Measurements from ENCODE around the gene SSU72.

Gene SSU72

GRCh38 chr1:1618396-1619068 lies 43.9 kb upstream of the SSU72 start:
- TF ChIP-seq CTCF (conservative IDR thresholded peaks at IDR 0.05; ENCODE audit: low read depth, low read length), result no peak
- H2AFZ ChIP-seq (ENCODE audit: low read depth), result no peak overlapping the region
- no peak overlapping the region for H3K4me3 ChIP-seq (IDR thresholded peaks at IDR 0.05; ENCODE audit: insufficient read depth, low read depth, low read length)
- H3K4me1 ChIP-seq (ENCODE audit: low read depth, poor library complexity, severe bottlenecking), result peaks cover 16% of the 10 kb centered on the region
- no peaks in the 10 kb centered on the region for H3K36me3 ChIP-seq (ENCODE audit: insufficient read depth)
- no peak overlapping the region for H3K4me2 ChIP-seq
- no peak overlapping the region for H3K9ac ChIP-seq
- H4K20me1 ChIP-seq (ENCODE audit: insufficient read depth), result no peaks in the 10 kb centered on the region
- H3K79me2 ChIP-seq (ENCODE audit: insufficient read depth, low read depth), result no peaks in the 10 kb centered on the region
- H3K27me3 ChIP-seq (ENCODE audit: insufficient read depth, low read depth), result no peaks in the 10 kb centered on the region
- no peak overlapping the region for H3K27ac ChIP-seq

GRCh38 chr1:1617925-1618324 lies 43.3 kb upstream of the SSU72 start:
- Histone ChIP-seq H3K9ac (no peak overlapping the region), H3K27ac (no peak overlapping the region), H2AFZ (ENCODE audit: low read depth) (no peak overlapping the region), H3K79me2 (ENCODE audit: insufficient read depth, low read depth) (no peaks in the 10 kb centered on the region), H3K4me1 (ENCODE audit: low read depth, poor library complexity, severe bottlenecking) (peaks cover 16% of the 10 kb centered on the region), H3K4me2 (no peak overlapping the region), H4K20me1 (ENCODE audit: insufficient read depth) (no peaks in the 10 kb centered on the region), H3K27me3 (ENCODE audit: insufficient read depth, low read depth) (no peaks in the 10 kb centered on the region), H3K36me3 (ENCODE audit: insufficient read depth) (no peaks in the 10 kb centered on the region), H3K4me3 (IDR thresholded peaks at IDR 0.05; ENCODE audit: insufficient read depth, low read depth, low read length) (no peak overlapping the region)
- no peak for TF ChIP-seq CTCF (conservative IDR thresholded peaks at IDR 0.05; ENCODE audit: low read depth, low read length)

- Histone ChIP-seq H4K20me1 (ENCODE audit: insufficient read depth) (no peaks in the 10 kb centered on the region), H3K27ac (no peak overlapping the region), H3K79me2 (ENCODE audit: insufficient read depth, low read depth) (no peaks in the 10 kb centered on the region), H3K4me2 (no peak overlapping the region), H3K4me1 (ENCODE audit: low read depth, poor library complexity, severe bottlenecking) (peaks cover 16% of the 10 kb centered on the region), H2AFZ (ENCODE audit: low read depth) (no peak overlapping the region), H3K36me3 (ENCODE audit: insufficient read depth) (no peaks in the 10 kb centered on the region), H3K27me3 (ENCODE audit: insufficient read depth, low read depth) (no peaks in the 10 kb centered on the region), H3K4me3 (IDR thresholded peaks at IDR 0.05; ENCODE audit: insufficient read depth, low read depth, low read length) (no peak overlapping the region), H3K9ac (no peak overlapping the region)
- TF ChIP-seq CTCF (conservative IDR thresholded peaks at IDR 0.05; ENCODE audit: low read depth, low read length), result no peak
These were observed 42.9 kb upstream of the SSU72 start for GRCh38 chr1:1617516-1617915.

GRCh38 chr1:1616838-1617237 lies 42.2 kb upstream of the SSU72 start:
- no peak overlapping the region for H3K4me3 ChIP-seq (IDR thresholded peaks at IDR 0.05; ENCODE audit: insufficient read depth, low read depth, low read length)
- H3K27ac ChIP-seq, result no peak overlapping the region
- H3K79me2 ChIP-seq (ENCODE audit: insufficient read depth, low read depth), result no peaks in the 10 kb centered on the region
- no peaks in the 10 kb centered on the region for H4K20me1 ChIP-seq (ENCODE audit: insufficient read depth)
- no peak overlapping the region for H3K9ac ChIP-seq
- H3K4me1 ChIP-seq (ENCODE audit: low read depth, poor library complexity, severe bottlenecking), result peaks cover 16% of the 10 kb centered on the region
- peak overlapping the region; percentile 56 for H3K4me2 ChIP-seq
- H3K36me3 ChIP-seq (ENCODE audit: insufficient read depth), result no peaks in the 10 kb centered on the region
- no peaks in the 10 kb centered on the region for H3K27me3 ChIP-seq (ENCODE audit: insufficient read depth, low read depth)
- H2AFZ ChIP-seq (ENCODE audit: low read depth), result no peak overlapping the region
- no peak for TF ChIP-seq CTCF (conservative IDR thresholded peaks at IDR 0.05; ENCODE audit: low read depth, low read length)
